ENCODE data around the gene CLN6. TPM values are rescaled to one million over a fixed set of nuclear protein-coding genes. Genes with fewer than 3 reads are reported as not detected.
"Not testable (repeated sequence)": the region's sequence is repeated elsewhere in the genome, so short reads cannot be mapped to it uniquely, and the experiment has no call there.

Gene CLN6
- total and polyA plus RNA-seq, 7 donors, result 8.3 to 22.2 (median 13.1) TPM

DNA sequence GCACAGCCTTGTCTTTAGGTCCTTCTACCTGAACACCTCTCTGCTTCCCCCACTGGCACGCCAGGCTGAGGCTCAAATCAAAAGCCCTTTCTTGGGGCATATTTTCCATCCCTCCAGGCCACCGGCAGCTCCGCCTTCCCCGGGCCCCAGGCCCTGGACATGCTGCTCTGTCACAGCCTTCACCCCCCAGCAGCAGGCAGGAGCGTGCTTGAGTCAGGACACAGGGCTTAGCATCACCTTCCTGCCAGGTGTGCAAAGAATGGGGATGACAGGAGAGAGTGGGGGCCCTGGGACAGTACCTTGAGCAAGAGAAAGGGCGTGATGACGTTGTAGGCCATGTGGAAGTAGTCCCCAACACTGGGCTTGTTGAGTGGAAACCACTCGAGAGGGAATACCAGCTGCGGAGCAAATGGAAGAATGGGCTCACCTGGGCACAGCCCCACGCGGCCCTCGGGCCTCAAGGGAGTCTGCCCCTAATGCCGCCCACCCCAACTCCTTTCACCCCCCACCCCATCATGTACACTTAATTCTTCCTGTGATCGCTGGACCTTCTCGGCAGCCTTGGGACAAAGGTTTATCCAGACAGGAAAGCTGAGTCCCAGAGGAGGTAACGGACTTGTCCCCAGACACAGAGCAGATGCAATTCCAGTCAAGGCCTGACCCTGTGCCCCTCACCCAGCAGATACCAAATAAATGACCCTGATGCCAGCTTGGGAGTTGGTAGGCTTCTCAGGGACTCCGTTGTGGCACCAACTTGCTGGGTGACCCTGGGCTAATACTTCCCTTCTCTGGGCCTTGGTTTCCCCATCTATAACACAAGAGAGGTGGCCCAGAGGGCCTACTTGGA is 15.3 kb downstream of the CLN6 start:
- Histone ChIP-seq H3K4me3 (no peak overlapping the region), H3K36me3 (ENCODE audit: insufficient read depth in 1 of 2, low read depth in 1 of 2) (peaks cover 0 to 19% of the 10 kb centered on the region in 2 donors), H3K9me3 (no peaks in the 10 kb centered on the region), H3K4me1 (no peaks in the 10 kb centered on the region), H3K27me3 (ENCODE audit: insufficient read depth in 3 of 3, low read length in 2 of 3) (no peaks in the 10 kb centered on the region), H3K27ac (no peak overlapping the region)
- whole genome bisulfite sequencing, 3 donors, result 93% methylated on average over 17 of the region's 17 CpGs
- no peak for ATAC-seq
- DNase-seq, result no peak
- intact Hi-C loops (cut with DNase I), result loop anchor here in 1 of 2 donors (5.0 kb wide), 1 partner anchor 352 kb away; no protein-coding TSS in a partner anchor
- TF ChIP-seq, protein P1, sequence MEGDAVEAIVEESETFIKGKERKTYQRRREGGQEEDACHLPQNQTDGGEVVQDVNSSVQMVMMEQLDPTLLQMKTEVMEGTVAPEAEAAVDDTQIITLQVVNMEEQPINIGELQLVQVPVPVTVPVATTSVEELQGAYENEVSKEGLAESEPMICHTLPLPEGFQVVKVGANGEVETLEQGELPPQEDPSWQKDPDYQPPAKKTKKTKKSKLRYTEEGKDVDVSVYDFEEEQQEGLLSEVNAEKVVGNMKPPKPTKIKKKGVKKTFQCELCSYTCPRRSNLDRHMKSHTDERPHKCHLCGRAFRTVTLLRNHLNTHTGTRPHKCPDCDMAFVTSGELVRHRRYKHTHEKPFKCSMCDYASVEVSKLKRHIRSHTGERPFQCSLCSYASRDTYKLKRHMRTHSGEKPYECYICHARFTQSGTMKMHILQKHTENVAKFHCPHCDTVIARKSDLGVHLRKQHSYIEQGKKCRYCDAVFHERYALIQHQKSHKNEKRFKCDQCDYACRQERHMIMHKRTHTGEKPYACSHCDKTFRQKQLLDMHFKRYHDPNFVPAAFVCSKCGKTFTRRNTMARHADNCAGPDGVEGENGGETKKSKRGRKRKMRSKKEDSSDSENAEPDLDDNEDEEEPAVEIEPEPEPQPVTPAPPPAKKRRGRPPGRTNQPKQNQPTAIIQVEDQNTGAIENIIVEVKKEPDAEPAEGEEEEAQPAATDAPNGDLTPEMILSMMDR (IDR thresholded peaks at IDR 0.05), result no peak

- not testable (repeated sequence) for H3K4me1 ChIP-seq; H3K9me3 ChIP-seq; H3K4me3 ChIP-seq; DNase-seq; ATAC-seq; H3K27ac ChIP-seq; H3K27me3 ChIP-seq (ENCODE audit: insufficient read depth in 3 of 3, low read length in 2 of 3)
- intact Hi-C loops (cut with DNase I), result loop anchor here in 1 of 2 donors (5.0 kb wide), 1 partner anchor 351 kb away; no protein-coding TSS in a partner anchor
- 88 to 94% (median 90%) methylated on average over 6 of the region's 6 CpGs for WGBS, 3 donors
- peaks cover 0 to 18% of the 10 kb centered on the region in 2 donors for H3K36me3 ChIP-seq (ENCODE audit: insufficient read depth in 1 of 2, low read depth in 1 of 2)
Measured at GRCh38 chr15:68213491-68213845, 16.1 kb downstream of the CLN6 start.

DNA sequence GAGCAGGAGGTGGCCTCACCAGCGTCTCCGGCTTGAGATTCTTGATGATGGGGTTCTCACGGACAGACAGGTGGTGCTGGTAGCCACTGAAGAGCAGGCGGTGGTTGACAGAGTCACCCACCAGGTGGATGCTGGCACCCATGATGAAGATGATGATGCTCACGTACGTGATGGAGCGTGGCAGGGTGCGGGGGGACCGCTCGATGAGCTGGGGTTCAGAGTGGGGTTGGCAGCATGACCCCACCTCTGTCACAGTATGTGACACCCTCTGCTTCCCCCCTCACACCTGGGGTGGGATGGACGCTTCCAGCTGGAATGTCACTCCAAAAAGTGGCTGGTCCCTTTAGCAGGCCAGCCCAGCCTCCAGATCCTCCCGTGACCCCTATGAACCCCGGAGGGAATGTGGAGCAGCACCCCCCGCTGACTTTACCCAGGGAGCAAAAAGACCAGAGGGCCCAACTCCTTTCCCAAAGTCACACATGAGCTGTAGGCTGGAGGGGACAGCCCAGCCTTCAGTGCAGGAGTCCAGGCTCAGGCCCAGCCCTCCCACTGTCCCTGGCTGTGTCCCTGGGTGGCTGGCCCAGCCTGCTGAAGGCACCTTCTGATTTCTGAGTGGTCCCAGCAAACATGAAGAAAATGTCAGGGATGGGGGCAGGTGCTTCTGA is 17.7 kb downstream of the CLN6 start:
- H3K36me3 ChIP-seq (ENCODE audit: insufficient read depth in 1 of 2, low read depth in 1 of 2), result peaks cover 0 to under 1% of the 10 kb centered on the region in 2 donors
- H3K27ac ChIP-seq, result no peak overlapping the region
- no peaks in the 10 kb centered on the region for H3K9me3 ChIP-seq
- no peaks in the 10 kb centered on the region for H3K27me3 ChIP-seq (ENCODE audit: insufficient read depth in 3 of 3, low read length in 2 of 3)
- DNase-seq (no peak), ATAC-seq (no peak)
- 92 to 96% (median 93%) methylated on average over 14 of the region's 14 CpGs for WGBS, 3 donors
- no peaks in the 10 kb centered on the region for H3K4me1 ChIP-seq
- intact Hi-C loops (cut with DNase I), result loop anchor here in 1 of 2 donors (5.0 kb wide), 1 partner anchor 349 kb away; no protein-coding TSS in a partner anchor
- no peak overlapping the region for H3K4me3 ChIP-seq
- TF ChIP-seq, protein P1 (IDR thresholded peaks at IDR 0.05), result no peak

GRCh38 chr15:68210821-68211655 is 18.5 kb downstream of the CLN6 start:
- Histone ChIP-seq H3K4me1 (no peaks in the 10 kb centered on the region), H3K27ac (no peak overlapping the region), H3K4me3 (no peak overlapping the region), H3K27me3 (ENCODE audit: insufficient read depth in 3 of 3, low read length in 2 of 3) (no peaks in the 10 kb centered on the region), H3K9me3 (no peaks in the 10 kb centered on the region), H3K36me3 (ENCODE audit: insufficient read depth in 1 of 2, low read depth in 1 of 2) (no peaks in the 10 kb centered on the region)
- 30 to 39% (median 33%) methylated on average over 19 to 23 of the region's 23 CpGs for WGBS, 3 donors
- TF ChIP-seq, protein P1 (IDR thresholded peaks at IDR 0.05), result peak; percentile 78
- peak; percentile 75 to 81 for DNase-seq
- intact Hi-C loops (cut with DNase I), result loop anchor here in 1 of 2 donors (5.0 kb wide), 1 partner anchor 349 kb away; no protein-coding TSS in a partner anchor
- peak; percentile 68 to 89 (median 72) for ATAC-seq

Data from psoas muscle (tissue), 8 donors.